Endometrial microvascular endothelial cells (primary cell): ENCODE measurements around the gene OR1D2. TPM values are rescaled to one million over a fixed set of nuclear protein-coding genes. Genes with fewer than 3 reads are reported as not detected.

ENCODE experiments used
- total RNA-seq: library from RNA; depleted of rRNA; stranded (reverse); fragments of >200 nt; gene quantifications from one replicate; pipeline ENCODE4 v1.2.3, GENCODE V29; 2015; ENCODE audit errors: inconsistent ontology term

OR1D2 gene
- total RNA-seq, 1 donor from 2014 or later, result not detected

Other genes starting within 250 kb of the OR1D2 start
- not detected for gene OR1D5, start 40.8 kb downstream of the OR1D2 start, total RNA-seq
- not detected for gene OR1G1, start 23.1 kb upstream of the OR1D2 start, total RNA-seq
- not detected for gene OR1A2, start 93.1 kb upstream of the OR1D2 start, total RNA-seq
- gene OR1A1, start 103.2 kb upstream of the OR1D2 start, total RNA-seq, result not detected
- gene OR3A1, start 193.9 kb upstream of the OR1D2 start, total RNA-seq, result not detected